Peyer's patch (tissue), 4 donors: Measurements from ENCODE around the gene METTL17. TPM values are rescaled to one million over a fixed set of nuclear protein-coding genes. Genes with fewer than 3 reads are reported as not detected.

Experiments
- DNase-seq, 3 donors: peaks; one replicate each; pipeline ENCODE4 v3.0.0-alpha.2; 2017 to 2019
- H3K27ac ChIP-seq, 4 donors: fragments of 200-600 bp; sonication (generic); one replicate each; pipeline ENCODE4 v1.5.1; 2016 to 2019
- H3K27me3 ChIP-seq, 2 donors: fragments of 200-600 bp; sonication (generic); one replicate each; pipeline ENCODE4 v1.5.1; 2019
- H3K36me3 ChIP-seq, 3 donors: fragments of 200-600 bp; sonication (generic); one replicate each; pipeline ENCODE4 v1.5.1; 2016 to 2019
- H3K4me1 ChIP-seq, 4 donors: fragments of 200-600 bp; sonication (generic); one replicate each; pipeline ENCODE4 v1.5.1; 2016 to 2019
- H3K4me3 ChIP-seq, 4 donors: fragments of 200-600 bp; sonication (generic); 1 replicate in 3 of 4; 2 replicates in 1 of 4; pipeline ENCODE4 v1.5.1; 2016 to 2019; ENCODE audit warnings: mild to moderate bottlenecking in 1 of 4
- H3K9me3 ChIP-seq, 4 donors: fragments of 200-600 bp; sonication (generic); one replicate each; pipeline ENCODE4 v1.5.1; 2016 to 2019; ENCODE audit warnings: mild to moderate bottlenecking in 1 of 4
- POLR2A ChIP-seq, 2 donors: fragments of 450-650 bp; IDR thresholded peaks; one replicate each; pipeline ENCODE4 v1.5.1; 2017; ENCODE audit warnings: antibody characterized with exemption in 2 of 2, mild to moderate bottlenecking in 2 of 2, moderate library complexity in 2 of 2
- total RNA-seq, 4 donors: library from RNA; depleted of rRNA; stranded (reverse); fragments of >200 nt; gene quantifications; one replicate each; pipeline ENCODE4 v1.1.0, GENCODE V29; 2016
- TF ChIP-seq, protein P1 (sequence below), 6 experiments: fragments of 450-650 bp in 4 of 6; fragments of 200-600 bp in 2 of 6; sonication (generic) in 1 of 6; IDR thresholded peaks; one replicate each; pipeline ENCODE4 v1.5.1; 2017 to 2019; ENCODE audit warnings: antibody characterized with exemption in 6 of 6, mild to moderate bottlenecking in 3 of 6, moderate library complexity in 1 of 6

Gene METTL17
- total RNA-seq, 4 donors from 2014 or later = 118 to 166 (median 124) TPM

DNA sequence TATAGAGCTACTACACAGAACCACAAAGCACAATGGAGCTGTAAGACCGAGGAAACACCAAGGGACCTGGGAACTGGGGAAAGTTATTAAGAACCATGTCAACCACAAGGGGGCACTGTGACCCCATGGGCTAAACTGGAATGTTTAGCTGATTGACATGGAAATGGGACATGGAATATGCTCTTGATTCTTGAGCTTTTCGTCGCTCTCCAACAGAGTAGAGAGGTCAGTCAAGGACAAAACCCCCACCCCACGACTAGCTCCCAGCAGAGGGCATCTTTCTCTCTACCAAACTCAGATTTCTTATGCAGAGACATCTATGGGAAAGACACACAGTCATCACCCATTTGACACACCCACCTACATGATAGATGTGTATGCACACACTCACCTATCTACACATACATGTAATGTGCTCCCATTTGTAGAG lies 25.0 kb downstream of the METTL17 start:
- no peaks in the 10 kb centered on the region for H3K27me3 ChIP-seq
- peak; percentile 77 to 94 (median 80) for DNase-seq
- peaks cover 0 to 32% (median 0%) of the 10 kb centered on the region in 3 donors for H3K36me3 ChIP-seq
- H3K9me3 ChIP-seq = no peaks in the 10 kb centered on the region
- no peak overlapping the region for H3K27ac ChIP-seq
- TF ChIP-seq, protein P1, sequence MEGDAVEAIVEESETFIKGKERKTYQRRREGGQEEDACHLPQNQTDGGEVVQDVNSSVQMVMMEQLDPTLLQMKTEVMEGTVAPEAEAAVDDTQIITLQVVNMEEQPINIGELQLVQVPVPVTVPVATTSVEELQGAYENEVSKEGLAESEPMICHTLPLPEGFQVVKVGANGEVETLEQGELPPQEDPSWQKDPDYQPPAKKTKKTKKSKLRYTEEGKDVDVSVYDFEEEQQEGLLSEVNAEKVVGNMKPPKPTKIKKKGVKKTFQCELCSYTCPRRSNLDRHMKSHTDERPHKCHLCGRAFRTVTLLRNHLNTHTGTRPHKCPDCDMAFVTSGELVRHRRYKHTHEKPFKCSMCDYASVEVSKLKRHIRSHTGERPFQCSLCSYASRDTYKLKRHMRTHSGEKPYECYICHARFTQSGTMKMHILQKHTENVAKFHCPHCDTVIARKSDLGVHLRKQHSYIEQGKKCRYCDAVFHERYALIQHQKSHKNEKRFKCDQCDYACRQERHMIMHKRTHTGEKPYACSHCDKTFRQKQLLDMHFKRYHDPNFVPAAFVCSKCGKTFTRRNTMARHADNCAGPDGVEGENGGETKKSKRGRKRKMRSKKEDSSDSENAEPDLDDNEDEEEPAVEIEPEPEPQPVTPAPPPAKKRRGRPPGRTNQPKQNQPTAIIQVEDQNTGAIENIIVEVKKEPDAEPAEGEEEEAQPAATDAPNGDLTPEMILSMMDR (IDR thresholded peaks at IDR 0.05) = peak; percentile 83 to 98 (median 95)
- TF ChIP-seq POLR2A (IDR thresholded peaks at IDR 0.05) = no peak
- H3K4me3 ChIP-seq = no peak overlapping the region
- H3K4me1 ChIP-seq = no peaks in the 10 kb centered on the region

- Histone ChIP-seq H3K4me1 (no peaks in the 10 kb centered on the region), H3K4me3 (no peak overlapping the region), H3K36me3 (peaks cover 0 to 36% (median 0%) of the 10 kb centered on the region in 3 donors), H3K27ac (no peak overlapping the region), H3K9me3 (no peaks in the 10 kb centered on the region), H3K27me3 (no peaks in the 10 kb centered on the region)
- TF ChIP-seq, protein P1 (IDR thresholded peaks at IDR 0.05) = no peak
- TF ChIP-seq POLR2A (IDR thresholded peaks at IDR 0.05) = no peak
- no peak for DNase-seq
Measured at GRCh38 chr14:21015312-21015711, 25.5 kb downstream of the METTL17 start.

- H3K4me3 ChIP-seq = no peak overlapping the region
Measured at GRCh38 chr14:21016413-21017190, 26.8 kb downstream of the METTL17 start.

DNA sequence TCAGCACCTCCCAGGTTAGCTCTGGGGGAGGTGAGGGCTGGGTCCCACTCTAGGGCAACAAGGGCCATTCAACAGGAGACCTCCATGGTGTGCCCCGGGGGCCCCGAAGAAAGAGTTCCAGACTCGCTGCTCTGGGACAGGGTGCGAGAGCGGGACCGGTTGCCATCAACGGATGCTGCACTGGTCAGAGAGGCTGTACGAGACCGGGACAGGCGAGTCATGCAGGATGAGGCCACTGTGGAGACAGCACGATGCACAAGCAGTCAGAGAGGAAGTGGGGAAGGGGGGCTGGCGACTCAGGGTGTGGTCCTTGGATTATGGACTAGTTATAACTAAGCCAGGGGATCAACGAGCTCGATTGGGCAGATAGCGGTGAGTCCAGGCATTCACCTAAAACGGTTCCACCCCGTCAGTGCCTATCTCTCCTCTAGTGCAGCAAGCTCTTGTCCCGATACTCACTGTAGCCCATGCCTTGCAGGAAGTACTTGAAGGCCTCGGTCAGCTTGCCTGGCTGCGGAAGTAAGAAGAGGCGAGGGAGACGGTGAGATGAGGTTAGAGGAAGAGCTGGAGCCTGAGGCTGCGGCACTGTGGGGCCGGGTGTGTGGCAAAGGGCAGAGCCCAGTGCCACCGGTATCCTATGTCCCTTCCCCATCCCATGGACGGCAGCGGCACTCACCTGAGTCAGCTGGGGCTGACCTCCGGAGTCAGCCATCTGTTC lies 27.9 kb downstream of the METTL17 start:
- no peak overlapping the region for H3K4me3 ChIP-seq
- H3K36me3 ChIP-seq = peaks cover 0 to 52% (median 0%) of the 10 kb centered on the region in 3 donors
- no peaks in the 10 kb centered on the region for H3K4me1 ChIP-seq
- no peak for DNase-seq
- TF ChIP-seq, protein P1 (IDR thresholded peaks at IDR 0.05) = no peak
- TF ChIP-seq POLR2A (IDR thresholded peaks at IDR 0.05) = no peak
- H3K9me3 ChIP-seq = no peaks in the 10 kb centered on the region
- no peak overlapping the region for H3K27ac ChIP-seq
- H3K27me3 ChIP-seq = no peaks in the 10 kb centered on the region

More at GRCh38 chr14:21016413-21017190, 26.8 kb downstream of the METTL17 start:
- no peak for TF ChIP-seq POLR2A (IDR thresholded peaks at IDR 0.05)
- TF ChIP-seq, protein P1 (IDR thresholded peaks at IDR 0.05) = no peak
- DNase-seq = no peak
- Histone ChIP-seq H3K27ac (no peak overlapping the region), H3K9me3 (no peaks in the 10 kb centered on the region), H3K4me1 (no peaks in the 10 kb centered on the region), H3K27me3 (no peaks in the 10 kb centered on the region), H3K36me3 (peaks cover 0 to 49% (median 0%) of the 10 kb centered on the region in 3 donors)

DNA sequence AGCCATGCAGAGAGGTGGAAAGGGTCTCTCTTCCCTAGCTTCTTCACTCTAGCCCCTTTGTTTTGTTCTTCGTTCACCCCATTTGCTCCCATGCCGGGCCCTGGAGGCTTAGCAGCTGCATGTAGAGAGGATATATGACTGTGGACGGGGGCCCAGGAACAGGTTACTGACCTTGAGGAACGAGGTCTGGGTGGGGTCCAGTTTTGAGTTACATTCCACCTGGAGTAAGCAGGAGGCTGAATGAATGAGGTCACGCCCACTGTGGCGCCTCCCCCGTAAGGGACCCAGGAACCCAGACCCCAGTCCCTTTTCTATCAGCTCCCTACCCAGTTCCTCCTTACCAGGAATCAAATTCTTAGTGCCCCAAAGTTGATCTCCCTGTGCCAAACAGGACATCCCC lies 28.5 kb downstream of the METTL17 start:
- Histone ChIP-seq H3K27ac (no peak overlapping the region), H3K4me1 (peaks cover 0 to 4% (median 0%) of the 10 kb centered on the region in 4 donors), H3K9me3 (no peaks in the 10 kb centered on the region), H3K27me3 (no peaks in the 10 kb centered on the region), H3K4me3 (no peak overlapping the region), H3K36me3 (peaks cover 0 to 52% (median 0%) of the 10 kb centered on the region in 3 donors)
- no peak for DNase-seq
- TF ChIP-seq, protein P1 (IDR thresholded peaks at IDR 0.05) = no peak
- no peak for TF ChIP-seq POLR2A (IDR thresholded peaks at IDR 0.05)
